ENCODE data around the gene NNT.

GRCh38 chr5:43700601-43701000, 97.6 kb downstream of the NNT start:
- TF ChIP-seq POLR2A (IDR thresholded peaks at IDR 0.05; ENCODE audit: low read depth, low read length) (no peak), POLR2AphosphoS5 (IDR thresholded peaks at IDR 0.05; ENCODE audit: low read depth, low read length) (no peak), TAF1 (IDR thresholded peaks at IDR 0.05; ENCODE audit: low read depth, low read length) (no peak), SPI1 (IDR thresholded peaks at IDR 0.05; ENCODE audit: low read depth, low read length) (no peak)

All from GM12891 (cell line).